Spleen (tissue), 11 donors: Measurements from ENCODE around the gene GPR15LG. TPM values are rescaled to one million over a fixed set of nuclear protein-coding genes. Genes with fewer than 3 reads are reported as not detected.
"Not testable (repeated sequence)": the region's sequence is repeated elsewhere in the genome, so short reads cannot be mapped to it uniquely, and the experiment has no call there.

Experiments used
- DNase-seq: peaks from one replicate; pipeline ENCODE4 v3.0.0-alpha.2; 2020
- H3K27ac ChIP-seq, 8 donors: fragments of 200-600 bp; sonication (generic) in 7 of 8; 1 replicate in 4 of 8; 2 replicates in 4 of 8; pipeline versions ENCODE4 v1.5.0 to v1.8.0; 2016 to 2021; ENCODE audit warnings: inconsistent platforms in 4 of 8, mild to moderate bottlenecking in 4 of 8, moderate library complexity in 1 of 8
- H3K27me3 ChIP-seq, 7 donors: fragments of 200-600 bp; sonication (generic) in 6 of 7; replicated peaks in 1 of 7; 1 replicate in 4 of 7; 2 replicates in 3 of 7; pipeline versions ENCODE4 v1.5.0 to v1.8.0; 2016 to 2021; ENCODE audit warnings: inconsistent platforms in 3 of 7, mild to moderate bottlenecking in 1 of 7
- H3K36me3 ChIP-seq, 6 donors: fragments of 200-600 bp; sonication (generic) in 5 of 6; 1 replicate in 4 of 6; 2 replicates in 2 of 6; pipeline versions ENCODE4 v1.5.0 to v1.8.0; 2016 to 2021; ENCODE audit warnings: inconsistent platforms in 2 of 6
- H3K4me1 ChIP-seq, 6 donors: fragments of 200-600 bp; sonication (generic) in 5 of 6; 1 replicate in 3 of 6; 2 replicates in 3 of 6; pipeline versions ENCODE4 v1.5.0 to v1.8.0; 2016 to 2021; ENCODE audit warnings: inconsistent platforms in 3 of 6
- H3K4me3 ChIP-seq, 8 donors: fragments of 200-600 bp; sonication (generic) in 7 of 8; 1 replicate in 4 of 8; 2 replicates in 4 of 8; pipeline versions ENCODE4 v1.5.0 to v1.8.0; 2016 to 2021; ENCODE audit warnings: inconsistent platforms in 4 of 8, mild to moderate bottlenecking in 4 of 8, moderate library complexity in 2 of 8
- H3K9me3 ChIP-seq, 8 donors: fragments of 200-600 bp; sonication (generic) in 7 of 8; 1 replicate in 4 of 8; 2 replicates in 4 of 8; pipeline versions ENCODE4 v1.5.0 to v1.8.0; 2016 to 2021; ENCODE audit warnings: inconsistent platforms in 4 of 8
- POLR2A ChIP-seq, 3 donors: fragments of 450-650 bp; IDR thresholded peaks; one replicate each; pipeline ENCODE4 v1.5.1; 2017; ENCODE audit warnings: antibody characterized with exemption in 3 of 3, mild to moderate bottlenecking in 1 of 3
- POLR2AphosphoS5 ChIP-seq, 3 donors: sonication (generic); formaldehyde crosslinking; IDR thresholded peaks; one replicate each; pipeline ENCODE4 v1.5.1; 2017; ENCODE audit warnings: antibody characterized with exemption in 3 of 3
- WGBS, 5 donors: extraction: QIAGEN DNeasy Blood & Tissue Kit in 3 of 5; methylation state at CpG; one replicate each; pipeline versions ENCODE4 v1.1.5 to v1.1.7; 2013 to 2018; 5-methylcytosine and 5-hydroxymethylcytosine counted together
- intact Hi-C: fragments of 100-400 bp; cut with DNase I; formaldehyde crosslinking; loops from one replicate; pipeline ENCODE4 v1.15.0; 2023; ENCODE audit warnings: low total_unique reads
- polyA plus RNA-seq, 3 donors: library from polyadenylated mRNA; stranded (reverse); fragments of 200-250 nt; gene quantifications; one replicate each; pipeline ENCODE4 v1.2.1, GENCODE V29; 2013
- total RNA-seq, 7 donors: library from RNA; depleted of rRNA in 3 of 7; stranded (reverse); fragments of >200 nt in 3 of 7; fragmentation: NEBNext Ultra II Directional in 4 of 7; extraction: Animal tissue kit (Norgen Biotek cat#: 25700) in 4 of 7; gene quantifications; one replicate each; pipeline versions ENCODE4 v1.1.0 to v1.2.1, GENCODE V29; 2016 to 2021
- TF ChIP-seq, protein P1 (sequence below), 11 experiments: fragments of 200-600 bp in 7 of 11; fragments of 450-650 bp in 4 of 11; sonication (generic) in 4 of 11; IDR thresholded peaks in 8 of 11; conservative IDR thresholded peaks in 3 of 11; 1 replicate in 7 of 11; 2 replicates in 4 of 11; pipeline versions ENCODE4 v1.4.0 to v1.8.0; 2016 to 2021; ENCODE audit warnings: antibody characterized with exemption in 11 of 11, inconsistent platforms in 4 of 11, mild to moderate bottlenecking in 1 of 11
- donor health status: healthy with polysubstance abuse.
- donor health status: DM: no; HTN: no; CAD: no; lungs with moderate emphysema.
- donor health status: DM: no; HTN: no; CAD: no.
- donor health status: Bipolar disorder and iron deficiency.
- donor health status: healthy.
- donor health status: DM: no; HTN: no; CAD: no.
- donor health status: DM: yes; HTN: yes; CAD: no.

GPR15LG gene
- total and polyA plus RNA-seq, 10 donors = 0.16 TPM; not detected in 9

DNA sequence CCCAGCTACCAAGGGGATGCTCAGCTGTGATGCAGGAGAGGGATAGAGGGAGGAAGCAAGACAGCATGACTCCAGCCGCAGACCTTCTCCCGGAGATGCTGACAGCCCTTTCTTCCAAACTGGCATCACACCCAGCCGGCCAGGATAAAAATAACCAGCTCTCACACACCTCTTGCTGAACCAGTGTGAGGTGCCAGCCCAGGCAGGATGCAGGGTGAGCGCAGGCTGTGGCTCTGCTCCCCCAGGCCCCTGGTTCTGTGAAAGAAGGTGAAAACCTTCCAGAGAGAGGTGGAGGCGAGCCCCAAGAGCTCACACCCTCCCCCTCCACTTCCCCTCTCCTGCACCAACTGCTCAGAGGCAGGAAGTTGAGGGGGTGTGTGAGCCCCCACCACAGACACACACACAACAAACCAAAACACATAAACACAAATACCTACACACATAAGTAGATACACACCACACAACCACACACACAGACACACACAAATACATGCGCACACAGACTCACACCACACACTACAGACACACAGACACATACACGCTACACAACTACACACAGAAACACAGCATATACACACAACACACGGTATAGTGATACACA, 4.0 kb downstream of the GPR15LG start:
- WGBS, 5 donors = 35 to 44% (median 39%) methylated on average over 8 of the region's 8 CpGs
- Histone ChIP-seq H3K4me1 (peaks cover 0 to 35% (median 24%) of the 10 kb centered on the region in 6 donors), H3K9me3 (no peaks in the 10 kb centered on the region), H3K27me3 (no peaks in the 10 kb centered on the region), H3K27ac (peak overlapping the region in 7 of 8 donors; percentile 10 to 82 (median 66)), H3K36me3 (no peaks in the 10 kb centered on the region), H3K4me3 (peak overlapping the region in 1 of 8 donors; percentile 1)
- peak; percentile 87 for DNase-seq
- peak; percentile 41 to 56 (median 54) for TF ChIP-seq POLR2AphosphoS5 (IDR thresholded peaks at IDR 0.05)
- TF ChIP-seq, protein P1, sequence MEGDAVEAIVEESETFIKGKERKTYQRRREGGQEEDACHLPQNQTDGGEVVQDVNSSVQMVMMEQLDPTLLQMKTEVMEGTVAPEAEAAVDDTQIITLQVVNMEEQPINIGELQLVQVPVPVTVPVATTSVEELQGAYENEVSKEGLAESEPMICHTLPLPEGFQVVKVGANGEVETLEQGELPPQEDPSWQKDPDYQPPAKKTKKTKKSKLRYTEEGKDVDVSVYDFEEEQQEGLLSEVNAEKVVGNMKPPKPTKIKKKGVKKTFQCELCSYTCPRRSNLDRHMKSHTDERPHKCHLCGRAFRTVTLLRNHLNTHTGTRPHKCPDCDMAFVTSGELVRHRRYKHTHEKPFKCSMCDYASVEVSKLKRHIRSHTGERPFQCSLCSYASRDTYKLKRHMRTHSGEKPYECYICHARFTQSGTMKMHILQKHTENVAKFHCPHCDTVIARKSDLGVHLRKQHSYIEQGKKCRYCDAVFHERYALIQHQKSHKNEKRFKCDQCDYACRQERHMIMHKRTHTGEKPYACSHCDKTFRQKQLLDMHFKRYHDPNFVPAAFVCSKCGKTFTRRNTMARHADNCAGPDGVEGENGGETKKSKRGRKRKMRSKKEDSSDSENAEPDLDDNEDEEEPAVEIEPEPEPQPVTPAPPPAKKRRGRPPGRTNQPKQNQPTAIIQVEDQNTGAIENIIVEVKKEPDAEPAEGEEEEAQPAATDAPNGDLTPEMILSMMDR (IDR thresholded peaks at IDR 0.05 in 8 of 11, conservative IDR thresholded peaks at IDR 0.05 in 3 of 11) = no peak
- intact Hi-C loops = no loop called here

DNA sequence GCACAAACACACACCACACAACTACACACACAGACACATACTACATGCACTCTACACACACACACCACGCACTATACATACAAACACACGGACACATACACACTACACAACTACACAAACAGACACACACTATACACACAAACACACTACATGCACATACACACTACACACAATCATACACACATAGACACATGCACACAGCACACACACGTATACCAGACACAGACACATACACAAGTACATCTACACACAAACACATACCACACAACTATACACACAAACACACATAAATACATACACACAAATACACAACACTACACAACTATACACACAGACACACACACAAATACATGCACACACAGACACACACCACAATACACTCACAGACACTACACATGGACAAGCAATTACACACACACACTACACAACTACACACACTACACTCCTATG, 4.6 kb downstream of the GPR15LG start:
- no peak for DNase-seq
- no peaks in the 10 kb centered on the region for H3K36me3 ChIP-seq
- intact Hi-C loops = no loop called here
- H3K27me3 ChIP-seq = no peaks in the 10 kb centered on the region
- H3K27ac ChIP-seq = peak overlapping the region in 4 of 8 donors; percentile 26 to 82 (median 71)
- H3K4me1 ChIP-seq = peaks cover 0 to 35% (median 24%) of the 10 kb centered on the region in 6 donors
- WGBS, 5 donors = 95 to 100% (median 96%) methylated on average over 3 of the region's 3 CpGs
- no peaks in the 10 kb centered on the region for H3K9me3 ChIP-seq
- H3K4me3 ChIP-seq = no peak overlapping the region
- no peak for TF ChIP-seq POLR2AphosphoS5 (IDR thresholded peaks at IDR 0.05)
- TF ChIP-seq, protein P1 (IDR thresholded peaks at IDR 0.05 in 8 of 11, conservative IDR thresholded peaks at IDR 0.05 in 3 of 11) = peak in 1 of 11 experiments; percentile 18

DNA sequence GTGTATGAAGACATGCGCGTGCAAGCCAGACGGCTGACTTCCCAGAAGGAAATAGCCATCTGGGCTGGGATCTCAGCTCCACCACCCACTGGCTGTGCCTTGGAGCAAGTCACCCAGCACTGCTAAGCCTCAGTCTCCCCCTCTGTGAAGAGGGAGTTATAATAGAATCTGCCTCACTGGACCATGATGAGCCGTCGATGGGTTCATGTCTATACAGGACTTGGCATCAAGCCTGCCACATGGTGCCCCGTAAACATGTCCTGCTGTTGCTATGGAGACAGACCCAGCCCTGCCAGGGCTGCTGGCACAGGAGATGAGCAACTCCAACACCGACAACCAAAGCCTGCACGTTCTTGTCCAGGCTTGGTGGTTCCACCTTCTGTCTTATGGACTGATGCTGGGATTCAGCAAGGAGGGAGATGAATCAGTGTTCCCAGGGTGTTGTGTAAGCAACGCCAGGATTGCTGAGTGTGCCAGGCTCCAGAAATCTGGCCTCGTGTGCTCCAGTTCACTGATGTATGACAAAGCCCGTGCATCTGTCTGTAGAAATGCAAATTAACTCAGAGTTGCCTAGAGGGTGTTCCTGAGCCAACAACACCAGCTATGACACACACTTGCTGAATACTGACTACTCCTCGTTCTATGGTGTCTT, 5.6 kb downstream of the GPR15LG start:
- no peak for DNase-seq
- no peaks in the 10 kb centered on the region for H3K27me3 ChIP-seq
- H3K27ac ChIP-seq = peak overlapping the region in 1 of 8 donors; percentile 46
- 57 to 69% (median 60%) methylated on average over 12 of the region's 12 CpGs for WGBS, 5 donors
- peaks cover 0 to 37% (median 24%) of the 10 kb centered on the region in 6 donors for H3K4me1 ChIP-seq
- TF ChIP-seq POLR2AphosphoS5 (IDR thresholded peaks at IDR 0.05) = no peak
- TF ChIP-seq, protein P1 (IDR thresholded peaks at IDR 0.05 in 8 of 11, conservative IDR thresholded peaks at IDR 0.05 in 3 of 11) = no peak
- no peak for TF ChIP-seq POLR2A (IDR thresholded peaks at IDR 0.05)
- no peak overlapping the region for H3K4me3 ChIP-seq
- no peaks in the 10 kb centered on the region for H3K9me3 ChIP-seq
- H3K36me3 ChIP-seq = no peaks in the 10 kb centered on the region
- intact Hi-C loops = no loop called here

DNA sequence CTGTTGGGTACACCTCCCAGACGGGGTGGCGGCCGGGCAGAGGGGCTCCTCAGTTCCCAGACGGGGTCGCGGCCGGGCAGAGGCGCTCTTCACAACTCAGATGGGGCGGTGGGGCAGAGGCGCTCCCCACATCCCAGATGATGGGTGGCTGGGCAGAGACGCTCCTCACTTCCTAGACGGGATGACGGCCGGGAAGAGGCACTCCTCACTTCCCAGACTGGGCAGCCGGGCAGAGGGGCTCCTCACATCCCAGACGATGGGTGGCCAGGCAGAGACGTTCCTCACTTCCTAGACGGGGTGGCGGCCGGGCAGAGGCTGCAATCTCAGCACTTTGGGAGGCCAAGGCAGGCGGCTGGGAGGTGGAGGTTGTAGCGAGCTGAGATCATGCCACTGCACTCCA, 6.8 kb downstream of the GPR15LG start:
- H3K27ac ChIP-seq, DNase-seq, H3K9me3 ChIP-seq, H3K36me3 ChIP-seq, intact Hi-C loops, H3K4me3 ChIP-seq, H3K27me3 ChIP-seq: not testable (repeated sequence)
- WGBS, 5 donors = 85 to 90% (median 88%) methylated on average over 9 to 20 of the region's 22 CpGs
- peaks cover 0 to 41% (median 24%) of the 10 kb centered on the region in 6 donors for H3K4me1 ChIP-seq
